Measurements from ENCODE around the gene CDKN1C. TPM values are rescaled to one million over a fixed set of nuclear protein-coding genes. Genes with fewer than 3 reads are reported as not detected.

CDKN1C gene
- total RNA-seq, 4 donors from 2014 or later, result 12.6 to 29.7 (median 16.8) TPM

DNA sequence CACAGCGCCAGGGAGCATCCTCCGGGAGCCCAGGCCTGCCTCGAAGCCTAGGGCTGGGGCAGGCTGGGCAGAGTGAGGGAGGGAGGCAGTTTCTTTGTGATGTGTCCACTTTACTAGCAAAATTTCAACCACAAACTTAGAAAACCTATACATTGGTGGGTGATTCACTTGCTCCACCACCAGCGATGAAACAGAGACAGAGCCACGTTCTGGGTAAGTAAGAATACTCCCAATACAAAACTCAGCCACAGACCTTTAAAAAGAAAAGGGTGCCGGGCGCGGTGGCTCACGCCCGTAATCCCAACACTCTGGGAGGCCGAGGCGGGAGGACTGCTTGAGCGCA, 22.3 kb downstream of the CDKN1C start:
- Histone ChIP-seq H3K9me3 (no peaks in the 10 kb centered on the region), H3K27me3 (no peaks in the 10 kb centered on the region), H3K4me3 (replicated peaks in 1 of 3) (no peak overlapping the region), H3K27ac (no peak overlapping the region), H3K36me3 (no peaks in the 10 kb centered on the region), H3K4me1 (peaks cover 0 to 6% of the 10 kb centered on the region in 2 donors)
- no peak for TF ChIP-seq POLR2A (IDR thresholded peaks at IDR 0.05)
- TF ChIP-seq, protein P1, sequence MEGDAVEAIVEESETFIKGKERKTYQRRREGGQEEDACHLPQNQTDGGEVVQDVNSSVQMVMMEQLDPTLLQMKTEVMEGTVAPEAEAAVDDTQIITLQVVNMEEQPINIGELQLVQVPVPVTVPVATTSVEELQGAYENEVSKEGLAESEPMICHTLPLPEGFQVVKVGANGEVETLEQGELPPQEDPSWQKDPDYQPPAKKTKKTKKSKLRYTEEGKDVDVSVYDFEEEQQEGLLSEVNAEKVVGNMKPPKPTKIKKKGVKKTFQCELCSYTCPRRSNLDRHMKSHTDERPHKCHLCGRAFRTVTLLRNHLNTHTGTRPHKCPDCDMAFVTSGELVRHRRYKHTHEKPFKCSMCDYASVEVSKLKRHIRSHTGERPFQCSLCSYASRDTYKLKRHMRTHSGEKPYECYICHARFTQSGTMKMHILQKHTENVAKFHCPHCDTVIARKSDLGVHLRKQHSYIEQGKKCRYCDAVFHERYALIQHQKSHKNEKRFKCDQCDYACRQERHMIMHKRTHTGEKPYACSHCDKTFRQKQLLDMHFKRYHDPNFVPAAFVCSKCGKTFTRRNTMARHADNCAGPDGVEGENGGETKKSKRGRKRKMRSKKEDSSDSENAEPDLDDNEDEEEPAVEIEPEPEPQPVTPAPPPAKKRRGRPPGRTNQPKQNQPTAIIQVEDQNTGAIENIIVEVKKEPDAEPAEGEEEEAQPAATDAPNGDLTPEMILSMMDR (IDR thresholded peaks at IDR 0.05), result no peak
- intact Hi-C loops (cut with DNase I), result no loop called here
- no peak for DNase-seq
- WGBS, 2 donors, result 81 to 82% methylated on average over 13 of the region's 13 CpGs

DNA sequence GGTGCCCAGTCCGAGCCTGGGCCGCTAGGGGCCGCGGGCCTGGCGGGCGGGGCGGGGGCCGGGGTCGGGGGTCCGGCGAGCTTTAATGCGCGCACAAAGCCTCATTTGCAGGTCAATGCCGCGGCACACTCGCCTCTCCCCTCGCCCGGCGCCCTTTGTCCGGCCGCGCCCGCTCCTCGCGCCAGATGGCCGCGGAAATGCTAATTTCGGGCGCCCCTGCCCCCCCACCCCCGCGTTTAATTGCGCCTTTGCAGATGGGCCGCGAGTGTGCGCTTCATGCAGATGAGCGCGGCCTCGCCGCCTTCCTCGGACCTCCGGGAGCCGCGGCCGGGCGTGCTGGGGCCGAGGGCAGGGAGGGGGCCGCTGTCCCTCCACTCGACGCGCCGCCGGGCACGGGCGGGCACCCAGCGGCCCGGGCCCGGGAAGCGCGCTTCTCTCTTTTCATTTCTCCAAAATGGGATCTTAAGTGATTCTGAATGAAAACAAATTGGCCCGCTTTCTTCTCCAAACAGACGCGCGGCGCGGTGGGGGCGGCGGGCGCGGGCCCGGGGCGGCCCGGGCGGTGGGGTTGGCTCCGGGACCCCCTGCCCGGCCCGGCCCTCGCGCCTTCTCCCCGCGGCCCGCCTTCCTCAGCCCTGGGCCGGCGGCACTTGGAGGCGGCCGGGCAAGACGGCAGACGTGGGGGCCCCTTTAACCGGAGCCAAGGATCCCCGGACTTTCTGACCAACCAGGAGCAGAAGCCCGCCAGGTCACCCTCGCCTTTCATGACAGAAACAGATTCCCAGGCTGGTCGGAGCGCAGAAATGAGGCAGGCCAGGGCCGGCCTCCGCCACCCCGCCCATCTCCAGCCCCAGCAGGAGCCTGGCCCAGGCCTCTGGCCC, 22.9 kb downstream of the CDKN1C start:
- Histone ChIP-seq H3K27me3 (no peaks in the 10 kb centered on the region), H3K4me3 (replicated peaks in 1 of 3) (peak overlapping the region in 1 of 3 donors; percentile 7), H3K9me3 (no peaks in the 10 kb centered on the region), H3K4me1 (peaks cover 0 to 6% of the 10 kb centered on the region in 2 donors), H3K36me3 (no peaks in the 10 kb centered on the region), H3K27ac (no peak overlapping the region)
- WGBS, 2 donors, result 7 to 9% methylated on average over 16 to 49 of the region's 96 CpGs
- no peak for DNase-seq
- intact Hi-C loops (cut with DNase I), result no loop called here
- TF ChIP-seq POLR2A (IDR thresholded peaks at IDR 0.05), result no peak
- TF ChIP-seq, protein P1 (IDR thresholded peaks at IDR 0.05), result no peak

DNA sequence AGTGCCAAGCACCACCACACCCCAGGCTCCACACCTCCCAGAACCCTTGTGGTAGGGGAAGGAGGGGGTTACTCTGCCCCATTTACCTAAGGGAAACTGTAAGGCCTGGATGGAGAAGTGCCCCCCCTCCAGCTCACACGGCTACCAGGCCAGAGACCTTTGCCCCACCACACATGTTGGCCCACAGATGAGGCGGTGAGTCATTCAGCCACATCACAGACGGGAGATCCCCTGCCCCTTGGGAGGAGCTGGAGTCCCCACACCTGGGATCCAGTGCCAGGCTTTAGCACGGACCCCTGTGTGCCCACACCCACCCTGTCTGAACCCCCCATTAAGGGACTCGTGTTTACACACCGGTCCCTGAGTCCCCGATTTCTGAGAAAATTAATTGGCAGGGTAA, 24.9 kb downstream of the CDKN1C start:
- 84 to 88% methylated on average over 5 to 6 of the region's 7 CpGs for WGBS, 2 donors
- H3K4me1 ChIP-seq, result peaks cover 0 to 6% of the 10 kb centered on the region in 2 donors
- no peak overlapping the region for H3K27ac ChIP-seq
- intact Hi-C loops (cut with DNase I), result no loop called here
- TF ChIP-seq POLR2A (IDR thresholded peaks at IDR 0.05), result no peak
- TF ChIP-seq, protein P1 (IDR thresholded peaks at IDR 0.05), result no peak
- no peak overlapping the region for H3K4me3 ChIP-seq (replicated peaks in 1 of 3)
- H3K9me3 ChIP-seq, result no peaks in the 10 kb centered on the region
- DNase-seq, result no peak
- no peaks in the 10 kb centered on the region for H3K36me3 ChIP-seq
- no peaks in the 10 kb centered on the region for H3K27me3 ChIP-seq

DNA sequence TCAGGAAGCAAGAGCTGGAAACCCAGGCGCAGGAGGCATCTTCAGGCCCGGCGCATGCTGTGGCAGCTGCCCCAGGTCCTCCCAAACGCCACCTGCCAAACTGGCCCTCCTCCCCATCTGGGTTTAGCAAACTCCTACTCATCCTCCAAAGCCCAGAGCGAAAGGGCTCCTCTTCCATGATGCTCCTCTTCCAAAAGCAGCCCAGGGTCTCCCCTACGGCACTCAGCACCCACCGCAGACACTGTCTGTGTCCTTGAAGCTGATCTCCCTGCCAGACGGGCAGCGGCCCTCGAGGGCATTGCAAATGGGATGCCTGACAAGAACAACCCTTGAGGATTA, 25.9 kb downstream of the CDKN1C start:
- intact Hi-C loops (cut with DNase I), result no loop called here
- WGBS, 2 donors, result 100% methylated on average over 2 to 3 of the region's 10 CpGs
- no peaks in the 10 kb centered on the region for H3K36me3 ChIP-seq
- H3K9me3 ChIP-seq, result no peaks in the 10 kb centered on the region
- DNase-seq, result no peak
- H3K27me3 ChIP-seq, result no peaks in the 10 kb centered on the region
- H3K4me3 ChIP-seq (replicated peaks in 1 of 3), result no peak overlapping the region
- no peak for TF ChIP-seq POLR2A (IDR thresholded peaks at IDR 0.05)
- TF ChIP-seq, protein P1 (IDR thresholded peaks at IDR 0.05), result no peak
- H3K4me1 ChIP-seq, result peaks cover 0 to 6% of the 10 kb centered on the region in 2 donors
- no peak overlapping the region for H3K27ac ChIP-seq

DNA sequence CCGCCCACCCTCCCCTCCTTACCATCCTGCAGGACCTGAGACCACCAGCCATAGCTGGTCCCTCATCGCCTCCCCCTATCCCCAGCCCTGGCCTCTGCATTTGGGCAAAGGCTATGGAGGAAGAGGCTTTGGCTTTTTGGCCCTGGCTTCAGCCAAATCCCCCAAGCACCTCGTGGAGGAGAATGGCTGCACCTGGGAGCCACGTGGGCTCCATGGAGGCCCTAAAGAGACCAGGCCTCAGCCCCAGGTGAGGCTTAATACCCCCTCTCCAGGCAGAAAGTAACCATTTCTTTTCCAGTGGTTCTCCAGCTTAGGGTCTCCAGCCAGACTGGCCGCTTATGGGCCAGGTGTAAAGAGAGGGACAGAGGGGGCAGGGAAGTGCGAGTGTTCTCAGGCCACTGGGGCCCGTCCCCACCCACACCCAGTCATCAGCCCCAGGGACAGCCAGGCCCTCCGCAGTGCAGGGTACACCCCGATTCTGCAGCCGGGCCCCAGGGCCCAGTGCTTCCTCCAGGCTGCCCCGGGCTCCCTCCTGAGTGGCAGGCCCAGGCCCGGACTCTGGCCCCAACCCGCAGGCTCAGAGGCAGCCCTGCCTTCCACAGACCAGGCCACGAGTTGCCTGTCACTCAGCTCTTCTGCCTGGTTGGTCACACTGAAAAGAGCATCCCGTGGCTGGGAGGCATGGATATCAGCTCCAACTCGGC, 26.4 kb downstream of the CDKN1C start:
- Histone ChIP-seq H3K4me1 (peaks cover 0 to 6% of the 10 kb centered on the region in 2 donors), H3K4me3 (replicated peaks in 1 of 3) (no peak overlapping the region), H3K9me3 (no peaks in the 10 kb centered on the region), H3K36me3 (no peaks in the 10 kb centered on the region), H3K27ac (no peak overlapping the region), H3K27me3 (no peaks in the 10 kb centered on the region)
- no peak for TF ChIP-seq POLR2A (IDR thresholded peaks at IDR 0.05)
- TF ChIP-seq, protein P1 (IDR thresholded peaks at IDR 0.05), result no peak
- intact Hi-C loops (cut with DNase I), result no loop called here
- 50 to 79% methylated on average over 2 to 8 of the region's 16 CpGs for WGBS, 2 donors
- no peak for DNase-seq

Measured in thyroid gland (tissue), 4 donors.